ENCODE data around the gene ARHGAP10.

The ARHGAP10 gene

DNA sequence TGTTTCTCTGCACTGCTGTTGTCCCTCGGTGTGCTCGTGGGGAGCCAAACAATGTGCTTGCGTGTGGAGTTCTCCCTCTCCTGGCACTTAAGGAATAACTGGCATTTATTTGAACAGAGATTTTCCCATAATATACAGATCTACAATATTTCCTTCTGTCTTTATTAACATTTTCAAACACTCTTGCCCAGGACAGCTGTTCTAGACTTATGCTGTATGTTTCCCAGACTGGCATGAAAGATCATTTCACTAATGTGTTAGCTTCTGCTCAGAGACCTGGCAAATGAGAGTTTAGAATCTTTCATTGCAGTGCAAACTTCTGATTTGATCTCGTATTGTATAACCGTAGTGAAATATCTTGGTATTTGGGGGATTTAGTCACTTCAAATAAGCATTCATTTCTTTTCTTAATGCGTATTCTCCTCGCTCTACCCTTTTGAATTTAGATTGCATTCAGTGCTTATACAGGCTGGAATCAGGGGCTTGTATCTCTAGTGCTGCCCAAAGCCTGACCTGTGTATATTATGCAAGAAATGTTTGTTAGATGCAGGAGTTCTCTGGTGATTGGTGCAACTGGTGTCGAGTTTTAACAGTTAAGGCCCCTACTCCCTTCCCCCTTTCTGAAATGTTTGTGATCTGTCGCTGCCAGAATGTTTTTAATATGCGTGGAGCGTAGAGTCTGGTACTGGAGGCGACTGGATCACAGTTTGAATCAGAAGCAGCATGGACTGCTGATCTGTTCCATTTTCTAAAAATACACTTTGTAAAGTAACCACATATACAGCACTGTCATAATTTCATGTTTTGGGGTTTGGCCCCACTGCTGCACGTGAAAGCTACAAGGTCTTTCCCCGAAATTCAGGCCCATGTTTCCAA, 326.3 kb downstream of the ARHGAP10 start:
- FAIRE-seq = no peak
- DNase-seq (ENCODE audit: insufficient read length, low spot score) = no peak
- no peak for TF ChIP-seq CTCF (IDR thresholded peaks at IDR 0.05; ENCODE audit: insufficient read depth, missing control alignments)

GRCh38 chr4:148059617-148060180, 327.8 kb downstream of the ARHGAP10 start:
- FAIRE-seq (no peak), DNase-seq (ENCODE audit: insufficient read length, low spot score) (no peak)
- no peak for TF ChIP-seq CTCF (IDR thresholded peaks at IDR 0.05; ENCODE audit: insufficient read depth, missing control alignments)

DNA sequence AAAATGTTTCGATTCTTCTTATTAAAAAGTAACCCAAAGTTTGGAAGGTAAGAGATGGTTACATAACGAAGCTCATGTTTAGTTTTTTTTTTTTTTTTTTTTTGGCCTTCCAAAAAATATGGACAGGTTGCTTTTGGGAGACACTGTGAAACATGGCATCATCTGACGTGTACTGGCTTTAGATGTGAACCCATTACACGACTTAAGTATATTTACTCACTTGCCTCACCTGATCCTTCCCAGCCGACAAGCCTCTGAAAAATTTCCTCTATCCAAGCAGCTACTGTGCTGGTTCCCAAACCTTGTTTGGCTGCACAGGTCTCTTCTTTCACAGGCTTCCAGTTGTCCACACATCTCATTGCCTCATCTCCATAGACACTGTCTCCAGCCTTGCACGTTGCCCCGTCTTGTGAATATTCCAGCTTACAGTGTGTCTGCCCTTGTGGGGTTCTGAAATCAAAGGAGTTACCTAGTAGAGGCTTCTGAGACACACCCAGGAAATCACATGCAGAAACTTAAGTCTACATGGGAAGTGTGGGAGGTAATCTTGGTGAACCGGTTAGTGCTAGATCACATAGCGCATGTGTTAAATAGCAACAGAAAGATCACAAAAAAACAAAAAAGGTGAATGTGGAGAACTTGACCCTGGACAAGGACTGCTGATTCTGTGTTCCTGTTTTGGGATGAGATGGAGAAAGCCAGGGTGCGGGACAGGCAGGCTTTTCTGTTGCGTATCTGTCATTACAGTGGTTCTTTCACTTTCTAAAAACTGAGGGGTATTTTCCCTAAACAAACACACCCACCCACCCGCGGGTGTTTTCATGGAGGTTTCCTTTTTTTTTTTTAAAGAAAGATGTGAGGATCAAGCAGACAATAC, 328.6 kb downstream of the ARHGAP10 start:
- DNase-seq (ENCODE audit: insufficient read length, low spot score) (no peak), FAIRE-seq (no peak)
- no peak for TF ChIP-seq CTCF (IDR thresholded peaks at IDR 0.05; ENCODE audit: insufficient read depth, missing control alignments)

DNA sequence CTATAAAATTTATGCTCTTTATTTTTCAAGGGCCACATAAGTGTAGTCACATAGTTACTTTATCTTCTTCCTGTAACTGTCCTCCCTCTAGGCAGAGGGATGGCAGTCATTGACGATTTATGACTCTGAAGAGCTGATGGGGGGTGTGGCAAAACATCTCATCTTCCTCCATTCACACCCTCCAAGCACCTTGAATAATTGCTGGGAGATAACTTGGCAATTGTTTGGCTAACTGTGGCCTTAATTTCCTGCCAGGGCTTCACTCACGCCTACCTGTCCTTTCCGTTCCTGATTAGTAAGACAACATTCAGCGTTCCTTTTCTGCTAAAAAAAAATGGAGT, 329.2 kb downstream of the ARHGAP10 start:
- FAIRE-seq (no peak), DNase-seq (ENCODE audit: insufficient read length, low spot score) (no peak)
- no peak for TF ChIP-seq CTCF (IDR thresholded peaks at IDR 0.05; ENCODE audit: insufficient read depth, missing control alignments)

DNA sequence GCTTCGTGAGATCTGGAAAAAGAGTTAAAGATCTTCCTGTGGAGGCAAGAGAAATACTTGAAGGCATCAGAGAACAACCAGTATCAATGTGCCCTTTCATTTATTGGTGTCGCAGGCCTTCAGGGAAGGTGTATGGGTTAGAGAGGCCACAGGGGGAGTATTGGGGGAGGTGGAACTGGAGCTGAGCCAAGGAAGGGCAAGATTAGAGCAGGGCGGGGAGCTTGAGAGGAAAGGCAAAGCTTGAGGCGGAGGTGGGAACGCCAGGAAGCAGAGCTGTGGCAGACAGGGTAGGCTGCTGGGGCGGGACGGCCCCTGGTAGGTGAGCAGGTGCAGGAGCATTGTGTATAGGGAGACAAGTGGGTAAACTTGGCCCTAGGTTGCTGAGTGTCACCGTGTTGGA, 329.9 kb downstream of the ARHGAP10 start:
- DNase-seq (ENCODE audit: insufficient read length, low spot score) (no peak), FAIRE-seq (no peak)
- TF ChIP-seq CTCF (IDR thresholded peaks at IDR 0.05; ENCODE audit: insufficient read depth, missing control alignments) = no peak

DNA sequence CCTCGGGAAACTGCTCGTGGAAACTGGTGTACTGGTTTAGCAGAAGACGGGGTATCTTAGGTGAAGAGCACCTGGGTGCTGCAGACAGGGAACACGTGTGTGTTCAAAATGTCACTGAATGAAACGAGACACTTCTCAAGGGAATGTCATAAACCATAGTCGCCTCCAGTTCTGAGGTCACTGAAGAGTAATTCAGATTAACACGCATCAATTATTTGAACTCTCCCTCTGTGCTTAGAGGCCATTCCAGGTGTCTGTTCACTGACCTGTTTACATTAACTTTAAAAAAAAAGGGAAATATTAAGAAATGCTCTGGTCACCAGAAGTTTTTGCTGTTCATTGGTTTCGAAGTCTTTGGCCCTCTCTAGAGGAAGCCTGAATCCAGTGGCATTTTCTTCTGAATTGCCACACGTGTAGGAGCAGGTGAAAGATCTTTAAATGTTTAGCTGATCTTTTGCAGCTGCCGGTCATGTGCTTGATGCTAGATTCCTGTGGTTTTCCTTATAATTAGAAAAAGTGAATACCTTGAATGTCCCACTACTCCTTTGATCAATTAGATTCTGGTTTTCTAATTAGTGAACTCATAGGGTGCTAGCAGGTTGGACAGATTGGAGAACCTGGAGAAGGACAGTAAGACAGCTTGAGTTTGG, 330.5 kb downstream of the ARHGAP10 start:
- DNase-seq (ENCODE audit: insufficient read length, low spot score) (no peak), FAIRE-seq (no peak)
- no peak for TF ChIP-seq CTCF (IDR thresholded peaks at IDR 0.05; ENCODE audit: insufficient read depth, missing control alignments)

Measured in D721Med (cell line).